GM18870 (cell line): ENCODE measurements around the gene PKMYT1.
"Not testable (repeated sequence)": the region's sequence is repeated elsewhere in the genome, so short reads cannot be mapped to it uniquely, and the experiment has no call there.

ENCODE experiments used
- ATAC-seq: cut with Tn5 transposase; IDR thresholded peaks from one replicate; pipeline ENCODE4 v1.9.1; 2021; ENCODE audit warnings: moderate library complexity; ENCODE audit not compliant: unreplicated experiment

Gene PKMYT1

GRCh38 chr16:2936436-2937011 lies 43.7 kb downstream of the PKMYT1 start:
- ATAC-seq = no peak

- no peak for ATAC-seq
These were observed 45.8 kb downstream of the PKMYT1 start for GRCh38 chr16:2934450-2934849.

- ATAC-seq = no peak
These were observed 46.5 kb downstream of the PKMYT1 start for GRCh38 chr16:2933701-2934100.

- no peak for ATAC-seq
These were observed 47.1 kb downstream of the PKMYT1 start for GRCh38 chr16:2933136-2933535.

- not testable (repeated sequence) for ATAC-seq
These were observed 48.9 kb downstream of the PKMYT1 start for GRCh38 chr16:2931231-2931914.

GRCh38 chr16:2930236-2930635 lies 50.0 kb downstream of the PKMYT1 start:
- ATAC-seq = no peak

- no peak for ATAC-seq
These were observed 50.6 kb downstream of the PKMYT1 start for GRCh38 chr16:2929693-2930092.

GRCh38 chr16:2928796-2929195 lies 51.5 kb downstream of the PKMYT1 start:
- no peak for ATAC-seq

- ATAC-seq = not testable (repeated sequence)
These were observed 52.1 kb downstream of the PKMYT1 start for GRCh38 chr16:2928151-2928550.

GRCh38 chr16:2927010-2927646 lies 53.1 kb downstream of the PKMYT1 start:
- ATAC-seq = no peak

GRCh38 chr16:2926650-2926999 lies 53.6 kb downstream of the PKMYT1 start:
- ATAC-seq = no peak

GRCh38 chr16:2925951-2926649 lies 54.1 kb downstream of the PKMYT1 start:
- ATAC-seq = no peak

- ATAC-seq = no peak
These were observed 55.1 kb downstream of the PKMYT1 start for GRCh38 chr16:2924901-2925755.

GRCh38 chr16:2923481-2923880 lies 56.8 kb downstream of the PKMYT1 start:
- no peak for ATAC-seq
